HG03159 (cell line): ENCODE results near the gene SELENOK.
A peak's percentile ranks its signal among the peaks of the same experiment; 100 is the strongest.
"Not testable (repeated sequence)": the region's sequence is repeated elsewhere in the genome, so short reads cannot be mapped to it uniquely, and the experiment has no call there.

Experiments used
- ATAC-seq: cut with Tn5 transposase; IDR thresholded peaks from one replicate; pipeline ENCODE4 v1.9.1; 2021; ENCODE audit warnings: mild to moderate bottlenecking, moderate library complexity; ENCODE audit not compliant: unreplicated experiment

SELENOK gene

DNA sequence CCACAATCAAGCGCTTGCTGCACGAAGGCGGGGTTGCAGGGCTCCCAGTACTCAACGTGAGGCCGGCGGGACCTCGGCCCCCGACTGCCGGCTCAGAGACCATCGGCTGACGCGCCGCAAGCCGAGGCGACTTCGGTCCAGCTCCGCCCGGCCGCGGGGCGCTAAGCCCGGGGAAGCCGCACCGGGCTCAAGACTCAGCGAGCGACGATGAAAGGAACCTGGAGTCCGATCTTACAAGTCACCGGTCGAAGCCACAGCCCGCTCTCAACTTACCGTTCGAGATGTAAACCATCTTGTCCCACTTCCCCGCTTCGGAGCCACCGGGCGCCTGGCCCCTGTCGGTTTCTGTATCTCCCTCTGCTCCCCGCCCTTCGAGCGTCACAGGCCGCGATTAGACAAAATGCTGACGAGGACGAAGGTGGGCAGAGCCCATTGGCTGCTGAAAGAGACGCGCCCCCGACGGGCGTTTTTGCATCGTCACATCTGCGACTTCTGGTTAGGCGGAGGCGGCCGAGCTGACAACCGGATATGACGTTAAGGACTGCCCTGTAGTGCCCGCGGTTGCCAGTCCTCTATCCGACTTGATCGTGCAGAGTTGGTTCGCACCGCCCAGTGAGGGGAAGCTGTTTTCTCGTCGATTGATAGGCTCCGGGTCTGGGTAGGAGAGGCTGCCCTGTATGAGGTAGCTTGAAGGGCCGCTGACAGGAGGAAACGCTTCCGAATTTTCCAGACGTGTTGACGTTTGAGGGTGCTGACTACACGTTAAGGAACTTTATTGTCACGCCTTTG is at the start of gene SELENOK:
Gene SELENOK, minus strand, starts transcription at position 363 of the 789 bp plus-strand sequence.
- ATAC-seq: peak; percentile 95

DNA sequence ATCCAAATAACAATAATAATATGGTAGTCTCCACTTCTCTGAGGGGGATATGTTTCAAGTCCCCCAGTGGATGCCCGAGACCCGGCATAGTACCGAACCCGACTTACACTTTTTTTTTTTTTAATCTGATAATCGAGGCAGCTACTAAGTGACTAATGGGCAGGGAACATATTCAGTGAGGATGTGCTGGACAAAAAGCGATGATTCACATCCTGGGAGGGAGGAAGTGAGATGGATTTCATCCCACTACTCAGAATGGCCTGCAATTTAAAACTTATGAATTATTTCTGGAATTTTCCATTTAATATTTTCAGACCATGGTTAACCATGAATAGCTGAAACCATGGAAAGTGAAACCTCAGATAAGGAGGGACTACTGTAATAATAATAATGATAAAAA is 49.5 kb upstream of the SELENOK start:
- ATAC-seq: no peak

DNA sequence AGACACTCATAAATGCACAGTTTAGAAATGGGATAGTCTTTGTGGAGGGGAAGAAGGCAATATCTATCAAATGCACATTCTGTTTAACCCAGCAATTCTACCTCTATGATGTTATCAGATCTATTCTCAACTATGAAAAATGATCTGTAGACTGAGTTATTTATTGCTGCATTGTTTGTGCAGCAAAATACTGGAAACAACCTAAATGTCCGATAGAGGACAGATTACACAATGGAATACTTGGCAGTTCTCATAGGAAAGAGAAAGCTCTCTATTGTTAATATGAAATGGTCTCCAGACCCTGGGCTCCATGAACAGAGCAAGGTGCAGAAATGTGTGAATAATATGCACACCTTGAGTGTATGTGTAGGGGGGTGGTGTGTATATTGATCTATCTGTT is 49.0 kb upstream of the SELENOK start:
- ATAC-seq: no peak

DNA sequence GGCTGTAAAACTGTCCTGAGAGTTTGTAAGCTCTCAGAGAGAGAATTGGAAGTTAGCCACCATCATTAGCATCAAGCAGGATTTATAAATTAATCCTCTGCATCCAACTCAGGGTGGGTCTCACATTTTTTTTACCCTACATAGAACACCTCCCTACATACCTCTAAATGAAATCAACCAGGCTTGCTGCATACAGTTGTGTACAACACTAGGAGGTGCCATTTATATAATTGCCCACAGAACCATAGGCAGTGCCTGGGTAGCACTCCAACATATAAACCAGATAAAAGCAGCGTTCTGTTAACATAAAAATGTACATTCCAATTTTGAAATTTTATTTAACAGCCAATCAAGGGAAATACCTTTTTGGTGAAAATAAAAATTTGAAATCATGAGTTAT is 48.2 kb upstream of the SELENOK start:
- ATAC-seq: no peak

DNA sequence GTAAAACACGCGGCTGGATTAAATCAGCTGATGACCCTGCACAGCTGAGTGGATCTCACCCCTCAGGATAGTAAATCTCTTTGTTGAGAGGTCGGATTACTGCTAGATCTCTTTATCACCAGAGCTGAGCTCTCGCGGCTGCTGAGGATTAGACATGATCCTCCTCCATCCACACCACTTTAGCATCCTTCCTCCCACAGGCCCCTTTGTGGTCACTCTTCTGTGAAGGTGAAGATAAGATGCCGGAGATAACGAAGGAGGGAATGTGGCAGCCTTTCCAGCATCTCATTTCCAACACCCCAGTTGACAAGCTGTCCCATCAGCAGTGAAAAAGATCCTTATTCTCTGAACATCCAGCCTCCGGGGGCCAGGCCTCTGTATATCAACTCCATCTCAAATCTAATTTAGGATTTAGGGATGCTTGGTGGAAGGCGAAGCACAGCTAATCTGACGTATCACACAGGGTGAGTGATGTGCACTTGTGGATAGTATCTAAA is 47.5 kb upstream of the SELENOK start:
- no peak for ATAC-seq

DNA sequence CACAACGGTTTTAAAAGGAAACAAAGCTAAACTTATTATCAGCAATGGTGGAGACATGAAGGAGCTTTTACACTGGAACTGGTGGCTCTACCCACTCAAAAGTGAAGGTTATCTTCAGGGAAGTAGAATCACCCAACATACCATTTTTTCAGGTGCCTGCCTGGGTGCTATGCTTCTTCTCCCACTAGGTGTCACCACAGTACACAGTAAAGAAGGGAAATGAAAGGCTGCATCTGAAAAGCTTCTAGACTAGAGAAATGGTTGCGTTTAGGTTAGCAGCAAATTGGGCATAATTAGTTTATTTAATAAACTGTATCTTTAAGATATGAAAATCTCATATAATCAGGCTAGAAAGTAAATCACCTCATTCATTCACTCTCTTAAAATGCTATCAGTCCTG is 47.0 kb upstream of the SELENOK start:
- no peak for ATAC-seq

DNA sequence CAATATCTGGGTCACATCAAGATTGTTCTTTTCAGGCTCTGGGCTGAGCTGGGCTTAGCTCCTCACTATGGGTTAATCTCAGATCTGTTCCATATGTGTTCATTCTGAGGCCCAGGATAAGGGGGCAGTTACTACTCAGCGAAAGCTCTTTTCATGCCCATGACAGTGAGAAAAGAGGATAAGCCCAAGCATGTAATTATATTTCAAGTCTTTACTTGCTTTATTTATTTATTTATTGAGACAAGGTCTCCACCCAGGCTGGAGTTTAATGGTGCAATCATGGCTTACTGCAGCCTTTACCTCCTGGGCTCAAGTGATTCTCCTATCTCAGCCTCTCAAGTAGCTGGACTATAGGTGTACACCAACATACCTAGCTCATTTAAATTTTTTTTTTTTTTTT is 44.7 kb upstream of the SELENOK start:
- no peak for ATAC-seq

DNA sequence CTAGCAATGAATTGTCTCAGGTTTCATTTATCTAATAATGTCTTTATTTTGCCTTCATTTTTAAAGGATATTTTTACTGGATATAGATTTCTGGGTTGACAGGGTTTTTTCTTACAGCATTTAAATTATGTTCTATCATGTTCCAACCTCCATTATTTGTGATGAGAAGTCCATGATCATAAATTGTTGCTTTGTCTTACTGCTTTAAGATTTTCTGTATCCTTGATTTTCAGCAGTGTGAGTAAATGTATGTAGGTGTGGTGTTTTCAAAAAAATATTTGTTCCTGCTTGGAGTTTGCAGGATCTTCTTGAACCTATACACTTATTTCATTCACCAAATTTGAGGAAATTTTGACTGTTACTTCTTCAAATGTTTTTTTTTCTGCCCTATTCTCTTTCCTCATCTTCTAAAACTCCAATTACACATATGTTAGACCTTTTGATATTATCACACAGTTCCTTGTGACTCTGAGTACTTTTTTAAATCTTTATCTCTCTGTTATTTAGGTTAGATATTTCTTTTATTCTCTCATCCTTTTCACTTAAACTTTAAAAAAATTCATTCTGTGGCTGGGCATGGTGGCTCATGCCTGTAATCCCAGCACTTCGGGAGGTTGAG is 43.7 kb upstream of the SELENOK start:
- no peak for ATAC-seq

DNA sequence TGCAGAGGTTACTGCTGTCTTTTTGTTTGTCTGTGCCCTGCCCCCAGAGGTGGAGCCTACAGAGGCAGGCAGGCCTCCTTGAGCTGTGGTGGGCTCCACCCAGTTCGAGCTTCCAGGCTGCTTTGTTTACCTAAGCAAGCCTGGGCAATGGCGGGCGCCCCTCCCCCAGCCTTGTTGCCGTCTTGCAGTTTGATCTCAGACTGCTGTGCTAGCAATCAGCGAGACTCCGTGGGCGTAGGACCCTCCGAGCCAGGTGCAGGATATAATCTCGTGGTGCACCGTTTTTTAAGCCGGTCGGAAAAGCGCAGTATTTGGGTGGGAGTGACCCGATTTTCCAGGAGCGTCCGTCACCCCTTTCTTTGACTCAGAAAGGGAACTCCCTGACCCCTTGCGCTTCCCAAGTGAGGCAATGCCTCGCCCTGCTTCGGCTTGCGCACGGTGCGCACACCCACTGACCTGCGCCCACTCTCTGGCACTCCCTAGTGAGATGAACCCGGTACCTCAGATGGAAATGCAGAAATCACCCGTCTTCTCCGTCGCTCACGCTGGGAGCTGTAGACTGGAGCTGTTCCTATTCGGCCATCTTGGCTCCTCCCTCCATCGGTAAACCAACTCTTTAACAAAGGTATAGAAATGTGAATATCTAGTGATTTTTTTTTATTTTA is 35.7 kb upstream of the SELENOK start:
- not testable (repeated sequence) for ATAC-seq

DNA sequence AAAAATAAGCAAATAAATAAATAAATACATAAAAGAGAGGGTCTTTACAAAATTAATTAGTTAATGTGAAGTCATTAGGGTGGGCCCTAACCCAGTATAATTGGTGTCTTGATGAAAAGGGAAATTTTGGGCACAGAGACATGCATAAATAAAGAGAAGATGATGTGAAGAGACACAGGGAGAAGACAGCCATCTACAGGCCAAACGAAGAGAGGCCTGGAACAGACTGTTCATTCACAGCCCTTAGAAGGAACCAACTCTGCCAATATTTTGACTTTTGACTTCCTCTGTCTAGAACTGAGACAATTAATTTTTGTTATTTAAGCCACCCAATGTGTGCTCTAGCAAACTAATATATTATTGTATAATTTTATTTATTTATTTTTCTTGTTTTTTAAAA is 29.6 kb upstream of the SELENOK start:
- no peak for ATAC-seq

DNA sequence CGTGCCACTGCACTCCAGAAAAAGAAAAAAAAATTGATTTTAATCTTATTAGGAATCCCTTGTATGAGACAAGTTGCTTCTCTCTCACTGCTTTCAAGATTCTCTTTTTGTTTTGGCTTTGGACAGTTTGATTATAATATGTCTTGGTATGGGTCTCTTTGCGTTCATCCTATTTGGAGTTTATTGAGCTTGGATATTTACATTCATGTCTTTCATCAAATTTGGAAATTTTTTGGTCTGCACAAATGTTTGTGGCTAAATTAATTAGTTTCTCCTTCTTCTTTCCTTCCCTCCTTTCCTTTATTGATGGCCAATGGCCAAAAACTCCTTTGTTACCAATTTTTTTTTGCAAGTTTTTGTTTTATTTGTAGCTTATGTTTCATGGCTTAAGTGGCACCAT is 28.1 kb upstream of the SELENOK start:
- no peak for ATAC-seq

DNA sequence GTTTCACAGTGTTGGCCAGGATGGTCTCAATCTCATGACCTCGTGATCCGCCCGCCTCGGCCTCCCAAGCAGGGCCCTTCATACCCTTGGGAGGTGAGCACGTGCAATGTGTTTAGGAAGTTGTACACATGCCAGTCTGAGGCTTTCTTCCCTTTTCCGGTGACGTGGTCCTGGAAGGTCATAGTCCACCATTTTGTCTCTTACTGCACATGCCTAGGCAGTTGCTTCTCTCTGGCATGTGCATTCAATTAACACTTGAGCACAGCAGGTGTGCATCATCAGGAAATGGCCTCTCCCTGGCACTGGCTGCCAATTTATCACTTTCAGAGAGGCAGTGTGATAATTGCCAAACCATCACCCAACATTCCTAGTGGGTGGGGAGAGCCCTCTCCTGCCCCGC is 21.7 kb upstream of the SELENOK start:
- no peak for ATAC-seq

DNA sequence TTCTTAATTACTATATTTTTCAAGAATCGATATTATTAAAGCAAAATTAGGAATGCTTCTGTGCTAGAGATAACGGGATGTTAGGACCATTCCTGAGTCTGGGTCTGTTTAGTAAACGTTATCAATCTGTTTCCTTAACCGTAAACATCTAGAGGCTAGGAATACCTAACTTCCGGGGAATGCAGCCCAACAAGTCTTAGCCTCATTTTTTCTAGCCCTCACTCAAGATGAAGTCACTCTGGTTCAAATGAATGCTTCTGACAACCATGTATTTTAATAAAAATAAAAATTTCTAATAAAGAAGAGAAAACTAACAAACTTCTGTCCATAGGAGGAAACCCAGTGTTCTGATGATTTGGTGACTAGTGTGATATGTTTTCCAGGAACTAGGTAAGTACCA is 11.1 kb upstream of the SELENOK start:
- no peak for ATAC-seq

DNA sequence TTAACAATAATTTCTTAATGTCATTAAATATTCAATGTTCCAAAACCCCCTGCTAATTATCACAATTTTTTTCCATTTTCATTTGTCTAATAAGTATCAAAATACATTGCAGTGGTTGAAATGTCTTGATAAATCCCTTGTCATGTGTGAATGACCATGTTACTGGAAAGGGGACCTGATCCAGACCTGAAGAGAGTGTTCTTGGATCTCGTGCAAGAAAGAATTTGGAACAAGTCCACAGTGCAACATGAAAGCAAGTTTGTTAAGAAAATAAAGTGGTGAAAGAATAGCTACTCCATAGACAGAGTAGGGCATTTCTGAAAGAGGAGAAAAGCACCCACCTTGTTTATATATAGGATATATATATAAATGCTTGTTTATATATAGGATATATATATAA is 10.4 kb upstream of the SELENOK start:
- ATAC-seq: no peak

DNA sequence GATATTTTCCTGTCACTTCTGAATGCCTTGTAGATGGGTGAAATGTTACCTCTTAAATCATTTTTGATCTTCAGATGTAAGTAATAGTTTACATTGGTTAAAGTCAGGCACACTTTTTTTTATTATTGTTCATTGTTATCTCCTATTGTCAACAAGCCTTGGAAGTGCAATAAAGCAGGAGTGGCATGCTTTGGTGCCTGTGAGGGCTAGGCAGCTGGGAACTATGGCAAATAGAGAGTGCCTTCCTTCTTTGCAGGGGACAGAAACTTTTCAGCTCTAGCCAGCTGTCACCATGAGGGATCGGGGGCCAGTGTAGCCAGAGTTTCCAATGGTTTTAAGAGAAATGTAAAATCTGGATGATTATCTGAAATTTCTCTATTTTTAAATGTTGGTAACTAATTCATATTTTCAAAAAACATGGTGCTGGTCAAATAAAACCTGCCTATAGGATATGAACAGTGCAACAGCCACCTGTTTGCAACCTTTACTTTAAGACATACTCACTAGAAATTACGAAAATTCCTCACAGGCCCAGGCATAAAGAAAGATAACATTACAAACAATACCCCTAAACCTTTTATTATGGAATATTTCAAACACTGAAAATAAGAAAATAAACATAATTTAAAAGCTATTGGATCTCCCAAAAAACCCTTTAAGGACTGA is 9.1 kb upstream of the SELENOK start:
- ATAC-seq: no peak

DNA sequence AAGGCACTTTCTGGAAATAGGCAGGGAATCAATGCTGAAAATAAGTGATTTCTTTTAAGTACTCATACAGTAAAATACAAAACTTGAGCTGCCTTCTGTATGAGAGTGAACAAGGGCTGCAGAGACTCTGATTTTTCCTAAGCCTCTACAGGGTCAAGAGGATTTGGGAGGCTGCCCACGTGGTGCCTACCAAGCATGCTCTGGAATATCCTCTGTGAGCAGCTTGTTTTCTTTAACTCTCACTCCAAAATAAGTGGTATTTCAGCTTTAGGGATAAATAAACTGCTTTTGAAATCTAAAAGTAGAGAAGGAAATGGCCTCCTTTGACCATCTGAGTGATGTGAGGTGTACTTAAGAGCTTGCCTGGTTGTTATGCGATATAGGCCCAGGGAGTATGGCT is 8.1 kb upstream of the SELENOK start:
- no peak for ATAC-seq

DNA sequence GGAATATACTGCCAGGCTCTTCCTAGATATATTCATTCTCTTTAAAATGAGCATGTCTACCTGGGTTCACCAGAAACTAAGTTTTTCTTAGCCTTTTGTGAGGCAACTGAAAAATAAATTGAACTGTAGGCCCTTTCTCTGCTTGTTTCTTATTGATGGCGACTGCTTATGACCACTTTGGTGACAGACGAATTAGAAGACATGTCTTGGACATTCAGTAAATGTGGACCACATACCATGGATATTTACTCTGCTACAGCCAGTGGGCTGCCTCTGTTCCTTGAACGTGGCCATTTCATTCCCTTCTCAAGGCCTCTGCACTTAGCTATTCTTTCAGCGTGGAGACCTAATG is 603 bp upstream of the SELENOK start:
- ATAC-seq: no peak

DNA sequence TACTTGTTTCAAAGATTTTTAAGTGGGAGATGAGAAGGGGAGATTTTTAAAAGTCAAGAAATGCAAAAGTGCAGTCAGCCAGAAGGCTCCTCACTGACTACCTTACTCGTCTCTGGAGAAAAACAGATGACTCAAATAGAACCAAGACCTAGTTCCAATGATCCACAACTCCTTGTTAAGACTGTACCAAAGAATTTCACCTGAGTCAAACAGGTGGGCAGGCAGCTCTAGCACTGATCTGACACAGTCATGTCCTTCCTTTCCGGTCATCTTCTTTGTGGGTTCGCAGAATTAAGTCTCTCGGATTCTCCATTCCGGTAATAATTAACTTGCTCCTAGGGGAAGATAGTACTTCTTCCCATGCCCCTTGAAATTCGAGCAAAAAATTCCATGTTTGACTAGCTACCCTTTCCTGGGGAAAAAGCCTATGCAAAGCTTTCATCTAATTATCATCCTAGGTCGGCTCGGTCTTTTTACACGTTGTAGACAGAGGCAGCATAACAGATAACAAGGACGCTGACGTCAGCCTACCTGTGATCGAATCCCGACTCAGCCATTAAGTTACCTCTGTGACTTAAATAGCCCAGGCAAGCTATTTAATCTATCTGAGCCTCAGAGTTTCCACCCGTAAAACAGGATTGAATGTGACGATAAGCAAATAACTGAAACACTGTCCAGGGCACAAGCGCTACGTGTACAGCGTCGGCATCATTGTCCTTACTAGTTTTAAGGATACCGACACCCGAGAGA is 758 bp downstream of the SELENOK start:
- peak; percentile 17 for ATAC-seq

DNA sequence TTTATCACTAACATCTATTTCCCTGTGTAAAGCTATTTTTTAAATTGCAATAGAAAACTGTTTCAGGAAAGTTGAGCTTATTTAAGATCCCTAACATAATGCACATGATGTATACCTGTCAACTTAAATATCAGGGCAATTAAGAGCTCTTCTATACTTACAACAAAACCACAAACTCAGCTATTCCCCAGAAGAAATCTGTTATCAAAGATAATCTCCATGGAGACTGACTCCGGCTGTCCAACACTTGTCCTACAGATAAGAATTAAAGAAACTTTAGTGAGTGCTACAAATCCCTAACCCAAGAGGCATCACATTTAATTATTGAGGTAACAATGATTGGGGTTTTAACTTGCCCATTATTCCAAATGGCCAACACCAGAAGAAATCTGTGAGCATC is 3.4 kb downstream of the SELENOK start:
- ATAC-seq: no peak

DNA sequence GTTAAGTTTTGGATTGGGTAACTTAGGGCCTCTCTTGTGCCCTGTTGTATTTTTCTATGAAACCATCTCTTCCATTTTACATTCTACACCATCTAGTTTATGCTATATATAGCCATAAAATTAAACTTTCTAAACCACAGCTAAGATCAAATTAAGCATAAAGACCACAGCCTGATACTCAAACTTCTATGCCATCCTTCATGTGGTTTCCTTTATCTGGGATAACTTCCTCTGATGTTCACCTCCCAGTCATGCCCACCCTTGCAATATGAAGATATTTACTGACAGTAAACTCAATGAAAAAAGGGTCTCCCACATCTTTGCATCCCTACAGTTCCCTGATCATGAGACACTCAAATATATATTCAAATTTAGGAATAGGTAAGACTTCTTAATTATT is 4.2 kb downstream of the SELENOK start:
- no peak for ATAC-seq

DNA sequence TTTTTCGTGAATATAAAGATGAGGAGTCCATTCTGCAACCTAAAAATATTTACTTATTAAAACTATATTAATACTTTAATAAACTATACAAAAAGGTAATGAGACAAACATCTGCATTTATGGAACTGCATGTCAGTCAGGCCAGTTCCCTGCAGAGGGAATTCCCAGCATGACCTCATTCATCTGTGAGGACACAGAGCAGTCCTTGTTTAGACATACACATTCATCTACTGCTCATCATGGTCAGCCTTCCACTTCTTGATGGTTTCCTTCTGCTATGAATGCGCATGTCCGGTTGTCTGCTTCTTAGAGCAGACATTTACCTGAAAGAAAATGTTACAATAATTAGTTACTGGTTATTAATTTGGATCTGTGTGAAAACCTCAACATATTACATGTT is 6.4 kb downstream of the SELENOK start:
- ATAC-seq: no peak
